HG02970 (cell line): ENCODE measurements around the gene KCTD1.
A peak's percentile ranks its signal among the peaks of the same experiment; 100 is the strongest.
"Not testable (repeated sequence)": the region's sequence is repeated elsewhere in the genome, so short reads cannot be mapped to it uniquely, and the experiment has no call there.

ENCODE experiments used
- ATAC-seq: cut with Tn5 transposase; IDR thresholded peaks from one replicate; pipeline ENCODE4 v1.9.1; 2021; ENCODE audit warnings: mild to moderate bottlenecking, moderate library complexity, moderate number of reproducible peaks; ENCODE audit not compliant: unreplicated experiment, low FRiP score

The KCTD1 gene

GRCh38 chr18:26461405-26461804 is 86.9 kb downstream of the KCTD1 start:
- no peak for ATAC-seq

- peak; percentile 75 for ATAC-seq
Measured at GRCh38 chr18:26460449-26461091, 87.8 kb downstream of the KCTD1 start.

GRCh38 chr18:26459884-26460283 is 88.5 kb downstream of the KCTD1 start:
- no peak for ATAC-seq

- no peak for ATAC-seq
Measured at GRCh38 chr18:26459340-26459739, 89.0 kb downstream of the KCTD1 start.

GRCh38 chr18:26458526-26459232 is 89.7 kb downstream of the KCTD1 start:
- ATAC-seq: no peak

- ATAC-seq: no peak
Measured at GRCh38 chr18:26457611-26458353, 90.6 kb downstream of the KCTD1 start.

- no peak for ATAC-seq
Measured at GRCh38 chr18:26457195-26457594, 91.2 kb downstream of the KCTD1 start.

GRCh38 chr18:26456070-26456491 is 92.3 kb downstream of the KCTD1 start:
- no peak for ATAC-seq

- ATAC-seq: no peak
Measured at GRCh38 chr18:26455639-26456038, 92.7 kb downstream of the KCTD1 start.

- no peak for ATAC-seq
Measured at GRCh38 chr18:26454616-26455015, 93.7 kb downstream of the KCTD1 start.

- ATAC-seq: no peak
Measured at GRCh38 chr18:26454192-26454591, 94.2 kb downstream of the KCTD1 start.

- ATAC-seq: no peak
Measured at GRCh38 chr18:26453386-26453901, 94.9 kb downstream of the KCTD1 start.

- ATAC-seq: no peak
Measured at GRCh38 chr18:26450989-26451682, 97.2 kb downstream of the KCTD1 start.

GRCh38 chr18:26448714-26449159 is 99.6 kb downstream of the KCTD1 start:
- ATAC-seq: no peak

- no peak for ATAC-seq
Measured at GRCh38 chr18:26443853-26444252, 104.5 kb downstream of the KCTD1 start.

- ATAC-seq: no peak
Measured at GRCh38 chr18:26442126-26442525, 106.2 kb downstream of the KCTD1 start.

GRCh38 chr18:26440644-26441043 is 107.7 kb downstream of the KCTD1 start:
- no peak for ATAC-seq

GRCh38 chr18:26439537-26439936 is 108.8 kb downstream of the KCTD1 start:
- no peak for ATAC-seq

GRCh38 chr18:26438980-26439379 is 109.4 kb downstream of the KCTD1 start:
- peak; percentile 89 for ATAC-seq

GRCh38 chr18:26437634-26438033 is 110.7 kb downstream of the KCTD1 start:
- not testable (repeated sequence) for ATAC-seq
